HEK293 (cell line): ENCODE data around the gene ZBTB47.

ENCODE experiments used
- CTCF ChIA-PET: fragments of 350-600 bp; formaldehyde crosslinking; extraction: SDS; loops from one replicate; lab custom pipeline; 2021; ENCODE audit warnings: antibody characterized with exemption; lab: Yijun Ruan, JAX
- POLR2A ChIA-PET: fragments of 300-600 bp; formaldehyde crosslinking; extraction: SDS; loops from one replicate; lab custom pipeline; 2020; ENCODE audit warnings: antibody characterized with exemption, inconsistent platforms; lab: Yijun Ruan, JAX
- H3K27ac ChIP-seq: fragments of 200-500 bp; sonication (Bioruptor generic); 2 replicates; pipeline ENCODE4 v1.5.1; 2014; ENCODE audit warnings: low read depth, low read length, control low read depth, inconsistent platforms; ENCODE audit errors: extremely low read depth
- H3K36me3 ChIP-seq, 2 experiments: fragments of 200-500 bp in 1 of 2; sonication (Bioruptor generic) in 1 of 2; 1 replicate in 1 of 2; 2 replicates in 1 of 2; pipeline ENCODE4 v1.5.1; 2014 to 2017; ENCODE audit warnings: inconsistent platforms in 2 of 2, low read length in 2 of 2; ENCODE audit not compliant: control insufficient read depth in 2 of 2, insufficient read depth in 1 of 2
- H3K4me1 ChIP-seq: fragments of 200-500 bp; sonication (Bioruptor generic); 2 replicates; pipeline ENCODE4 v1.5.1; 2014; ENCODE audit warnings: mild to moderate bottlenecking, low read length, inconsistent platforms; ENCODE audit not compliant: control insufficient read depth, insufficient read depth
- H3K4me3 ChIP-seq: 2 replicates; pipeline ENCODE4 v1.5.1; 2011; ENCODE audit warnings: low read depth, mild to moderate bottlenecking, control low read depth, low read length, moderate library complexity
- H3K9me3 ChIP-seq: fragments of 200-500 bp; sonication (Bioruptor generic); 2 replicates; pipeline ENCODE4 v1.5.1; 2014; ENCODE audit warnings: low read depth, low read length, inconsistent platforms; ENCODE audit not compliant: control insufficient read depth, insufficient read depth
- EGR2 ChIP-seq: fragments of 450-650 bp; formaldehyde crosslinking; IDR thresholded peaks from 2 replicates; pipeline ENCODE4 v1.5.1; 2016; ENCODE audit warnings: low read depth, missing biosample characterization, missing genetic modification characterization
- IKZF3 ChIP-seq: fragments of 450-650 bp; IDR thresholded peaks from 2 replicates; pipeline ENCODE4 v1.5.0; 2018; ENCODE audit warnings: missing biosample characterization, mild to moderate bottlenecking, missing genetic modification characterization, moderate library complexity
- OVOL3 ChIP-seq: fragments of 450-650 bp; formaldehyde crosslinking; IDR thresholded peaks from 2 replicates; pipeline ENCODE4 v1.5.1; 2016; ENCODE audit warnings: missing biosample characterization, missing genetic modification characterization
- REPIN1 ChIP-seq: fragments of 450-650 bp; formaldehyde crosslinking; IDR thresholded peaks from 2 replicates; pipeline ENCODE4 v1.5.1; 2017; ENCODE audit warnings: missing biosample characterization, missing genetic modification characterization, low read depth
- SP7 ChIP-seq: fragments of 450-650 bp; formaldehyde crosslinking; IDR thresholded peaks from 2 replicates; pipeline ENCODE4 v1.5.1; 2016; ENCODE audit warnings: missing biosample characterization, missing genetic modification characterization
- TSHZ1 ChIP-seq: fragments of 450-650 bp; formaldehyde crosslinking; IDR thresholded peaks from 2 replicates; pipeline ENCODE4 v1.5.1; 2016; ENCODE audit warnings: missing biosample characterization, missing genetic modification characterization, borderline replicate concordance
- YY1 ChIP-seq: fragments of 450-650 bp; formaldehyde crosslinking; IDR thresholded peaks from 2 replicates; pipeline ENCODE4 v1.5.1; 2018; ENCODE audit warnings: missing biosample characterization, missing genetic modification characterization
- ZBTB10 ChIP-seq: fragments of 450-650 bp; formaldehyde crosslinking; IDR thresholded peaks from 2 replicates; pipeline ENCODE4 v1.5.1; 2016; ENCODE audit warnings: missing biosample characterization, missing genetic modification characterization
- ZEB2 ChIP-seq: fragments of 450-650 bp; formaldehyde crosslinking; IDR thresholded peaks from 2 replicates; pipeline ENCODE4 v1.5.1; 2016; ENCODE audit warnings: missing biosample characterization, missing genetic modification characterization
- ZNF132 ChIP-seq: fragments of 450-650 bp; formaldehyde crosslinking; IDR thresholded peaks from 2 replicates; pipeline ENCODE4 v1.5.1; 2017; ENCODE audit warnings: missing biosample characterization, missing genetic modification characterization, borderline replicate concordance
- ZNF155 ChIP-seq: fragments of 450-650 bp; formaldehyde crosslinking; IDR thresholded peaks from 2 replicates; pipeline ENCODE4 v1.5.1; 2016; ENCODE audit warnings: missing biosample characterization, missing genetic modification characterization
- ZNF169 ChIP-seq: fragments of 450-650 bp; formaldehyde crosslinking; IDR thresholded peaks from 2 replicates; pipeline ENCODE4 v1.5.1; 2016; ENCODE audit warnings: missing biosample characterization, missing genetic modification characterization
- ZNF354C ChIP-seq: fragments of 450-650 bp; formaldehyde crosslinking; IDR thresholded peaks from 2 replicates; pipeline ENCODE4 v1.5.1; 2016; ENCODE audit warnings: missing biosample characterization, missing genetic modification characterization, low read depth, borderline replicate concordance
- ZNF510 ChIP-seq: fragments of 450-650 bp; formaldehyde crosslinking; IDR thresholded peaks from 2 replicates; pipeline ENCODE4 v1.5.1; 2018; ENCODE audit warnings: mild to moderate bottlenecking, missing genetic modification characterization, missing biosample characterization; ENCODE audit not compliant: insufficient replicate concordance
- ZNF677 ChIP-seq: fragments of 450-650 bp; IDR thresholded peaks from 2 replicates; pipeline ENCODE4 v1.5.0; 2018; ENCODE audit warnings: missing biosample characterization, mild to moderate bottlenecking, missing genetic modification characterization, moderate library complexity
- TF ChIP-seq, protein P1 (sequence below): fragments of 450-650 bp; formaldehyde crosslinking; IDR thresholded peaks from 2 replicates; pipeline ENCODE4 v1.5.1; 2016; ENCODE audit warnings: missing biosample characterization, missing genetic modification characterization

The ZBTB47 gene

DNA sequence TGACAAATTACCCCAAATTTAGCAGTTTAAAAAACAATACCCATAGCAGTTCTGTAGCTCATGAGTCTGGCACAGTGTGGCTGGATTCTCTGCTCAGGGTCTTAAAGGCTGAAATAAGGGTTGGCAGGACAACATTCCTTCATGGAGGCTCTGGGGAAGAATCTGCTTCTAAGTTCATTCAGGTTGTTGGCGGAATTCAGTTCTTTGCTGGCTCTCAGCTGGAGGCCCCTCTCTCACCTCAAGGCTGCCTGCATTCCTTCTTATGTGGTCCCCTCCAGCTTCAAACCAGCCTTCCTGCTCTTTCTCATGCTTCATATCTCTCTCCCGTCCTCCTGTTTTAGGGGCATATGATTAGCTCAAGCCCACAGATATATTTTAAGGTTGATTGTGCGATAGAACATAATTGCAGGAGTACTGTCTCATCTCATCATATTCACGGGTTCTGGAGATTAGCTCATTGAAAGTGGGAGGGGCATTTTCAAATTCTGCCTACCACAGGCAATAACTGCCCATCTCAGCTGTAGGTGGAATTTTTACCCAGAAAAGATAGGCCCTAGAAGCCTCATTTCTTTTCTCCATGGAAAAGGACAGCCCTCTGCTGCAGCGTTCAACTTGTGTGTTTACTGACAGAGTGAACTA is 5.6 kb upstream of the ZBTB47 start:
- peaks cover 6 to 75% of the 10 kb centered on the region in 2 experiments for H3K36me3 ChIP-seq

GRCh38 chr3:42649006-42649405 is 4.5 kb upstream of the ZBTB47 start:
- POLR2A ChIA-PET, result no interaction called here
- Histone ChIP-seq H3K4me1 (no peaks in the 10 kb centered on the region), H3K27ac (no peak overlapping the region), H3K9me3 (no peaks in the 10 kb centered on the region), H3K4me3 (no peak overlapping the region), H3K36me3 (peaks cover 4 to 64% of the 10 kb centered on the region in 2 experiments)
- TF ChIP-seq ZBTB10 (tag by site-specific recombination) (no peak), YY1 (tag by site-specific recombination) (no peak), EGR2 (no peak), IKZF3 (tag by site-specific recombination) (no peak)
- TF ChIP-seq, all 188 proteins: peak for 0
- CTCF ChIA-PET, result interaction anchor here (0.7 kb wide), 1 partner anchor 36 kb away, joined by 4 read pairs; no protein-coding TSS in a partner anchor

More for the DNA sequence above, 5.6 kb upstream of the ZBTB47 start:
- POLR2A ChIA-PET, result interaction anchor here (0.6 kb wide), 1 partner anchor 45 kb away, joined by 3 read pairs; no protein-coding TSS in a partner anchor
- TF ChIP-seq OVOL3 (tag by site-specific recombination), result no peak
- TF ChIP-seq ZNF155 (tag by site-specific recombination), result no peak
- no peak for TF ChIP-seq SP7 (tag by site-specific recombination)
- TF ChIP-seq ZEB2, result no peak
- TF ChIP-seq ZNF510, result no peak
- no peak for TF ChIP-seq ZNF354C (tag by site-specific recombination)
- no peak for TF ChIP-seq TSHZ1
- TF ChIP-seq ZNF169, result no peak
- TF ChIP-seq, protein P1, sequence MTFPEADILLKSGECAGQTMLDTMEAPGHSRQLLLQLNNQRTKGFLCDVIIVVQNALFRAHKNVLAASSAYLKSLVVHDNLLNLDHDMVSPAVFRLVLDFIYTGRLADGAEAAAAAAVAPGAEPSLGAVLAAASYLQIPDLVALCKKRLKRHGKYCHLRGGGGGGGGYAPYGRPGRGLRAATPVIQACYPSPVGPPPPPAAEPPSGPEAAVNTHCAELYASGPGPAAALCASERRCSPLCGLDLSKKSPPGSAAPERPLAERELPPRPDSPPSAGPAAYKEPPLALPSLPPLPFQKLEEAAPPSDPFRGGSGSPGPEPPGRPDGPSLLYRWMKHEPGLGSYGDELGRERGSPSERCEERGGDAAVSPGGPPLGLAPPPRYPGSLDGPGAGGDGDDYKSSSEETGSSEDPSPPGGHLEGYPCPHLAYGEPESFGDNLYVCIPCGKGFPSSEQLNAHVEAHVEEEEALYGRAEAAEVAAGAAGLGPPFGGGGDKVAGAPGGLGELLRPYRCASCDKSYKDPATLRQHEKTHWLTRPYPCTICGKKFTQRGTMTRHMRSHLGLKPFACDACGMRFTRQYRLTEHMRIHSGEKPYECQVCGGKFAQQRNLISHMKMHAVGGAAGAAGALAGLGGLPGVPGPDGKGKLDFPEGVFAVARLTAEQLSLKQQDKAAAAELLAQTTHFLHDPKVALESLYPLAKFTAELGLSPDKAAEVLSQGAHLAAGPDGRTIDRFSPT (tag by site-specific recombination), result no peak
- no peak for TF ChIP-seq ZNF132 (tag by site-specific recombination)
- TF ChIP-seq REPIN1 (tag by site-specific recombination), result no peak
- TF ChIP-seq ZNF677 (tag by site-specific recombination), result no peak
- H3K4me1 ChIP-seq, result no peaks in the 10 kb centered on the region
- no peak overlapping the region for H3K27ac ChIP-seq
- CTCF ChIA-PET, result no interaction called here
- H3K4me3 ChIP-seq, result no peak overlapping the region
- H3K9me3 ChIP-seq, result no peaks in the 10 kb centered on the region
